ENCODE measurements around the gene COL18A1. TPM values are rescaled to one million over a fixed set of nuclear protein-coding genes. Genes with fewer than 3 reads are reported as not detected.

Gene COL18A1
- total RNA-seq, 1 donor from 2014 or later, result 59.0 TPM

- Histone ChIP-seq H3K27ac (ENCODE audit: low read depth, low read length) (no peak overlapping the region), H3K4me3 (ENCODE audit: low read length in 3 of 3) (no peak overlapping the region), H3K9ac (ENCODE audit: low read depth in 1 of 3, low read length in 3 of 3) (no peak overlapping the region), H3K36me3 (ENCODE audit: control insufficient read depth in 3 of 3, insufficient read depth in 3 of 3, low read length in 3 of 3) (peaks cover 6 to 11% (median 11%) of the 10 kb centered on the region in 3 donors), H3K27me3 (ENCODE audit: control insufficient read depth in 3 of 3, insufficient read depth in 3 of 3, low read length in 3 of 3) (peaks cover 0 to 13% (median 2%) of the 10 kb centered on the region in 3 donors), H3K9me3 (ENCODE audit: control insufficient read depth in 3 of 3, low read length in 3 of 3) (no peaks in the 10 kb centered on the region), H3K4me1 (ENCODE audit: control insufficient read depth in 3 of 3, insufficient read depth in 3 of 3, low read length in 3 of 3) (peaks cover 0 to 7% (median 4%) of the 10 kb centered on the region in 3 donors)
Measured at GRCh38 chr21:45478115-45478801, 73.3 kb downstream of the COL18A1 start.

- Histone ChIP-seq H3K27ac (ENCODE audit: low read depth, low read length) (no peak overlapping the region), H3K4me3 (ENCODE audit: low read length in 3 of 3) (no peak overlapping the region)
Measured at GRCh38 chr21:45478816-45479669, 74.1 kb downstream of the COL18A1 start.

GRCh38 chr21:45479691-45480675, 75.0 kb downstream of the COL18A1 start:
- H3K36me3 ChIP-seq (ENCODE audit: control insufficient read depth in 3 of 3, insufficient read depth in 3 of 3, low read length in 3 of 3), result peaks cover 13 to 15% (median 14%) of the 10 kb centered on the region in 3 donors
- peaks cover 0 to 7% (median 4%) of the 10 kb centered on the region in 3 donors for H3K4me1 ChIP-seq (ENCODE audit: control insufficient read depth in 3 of 3, insufficient read depth in 3 of 3, low read length in 3 of 3)
- H3K9ac ChIP-seq (ENCODE audit: low read depth in 1 of 3, low read length in 3 of 3), result no peak overlapping the region
- H3K9me3 ChIP-seq (ENCODE audit: control insufficient read depth in 3 of 3, low read length in 3 of 3), result no peaks in the 10 kb centered on the region
- H3K27ac ChIP-seq (ENCODE audit: low read depth, low read length), result no peak overlapping the region
- no peak overlapping the region for H3K4me3 ChIP-seq (ENCODE audit: low read length in 3 of 3)
- peaks cover 0 to 6% (median 2%) of the 10 kb centered on the region in 3 donors for H3K27me3 ChIP-seq (ENCODE audit: control insufficient read depth in 3 of 3, insufficient read depth in 3 of 3, low read length in 3 of 3)

More at GRCh38 chr21:45478816-45479669, 74.1 kb downstream of the COL18A1 start:
- Histone ChIP-seq H3K9me3 (ENCODE audit: control insufficient read depth in 3 of 3, low read length in 3 of 3) (no peaks in the 10 kb centered on the region), H3K4me1 (ENCODE audit: control insufficient read depth in 3 of 3, insufficient read depth in 3 of 3, low read length in 3 of 3) (peaks cover 0 to 7% (median 4%) of the 10 kb centered on the region in 3 donors), H3K27me3 (ENCODE audit: control insufficient read depth in 3 of 3, insufficient read depth in 3 of 3, low read length in 3 of 3) (peaks cover 0 to 7% (median 2%) of the 10 kb centered on the region in 3 donors), H3K36me3 (ENCODE audit: control insufficient read depth in 3 of 3, insufficient read depth in 3 of 3, low read length in 3 of 3) (peaks cover 8 to 13% (median 11%) of the 10 kb centered on the region in 3 donors), H3K9ac (ENCODE audit: low read depth in 1 of 3, low read length in 3 of 3) (no peak overlapping the region)

GRCh38 chr21:45480701-45481500, 75.9 kb downstream of the COL18A1 start:
- peaks cover 0 to 6% (median 2%) of the 10 kb centered on the region in 3 donors for H3K27me3 ChIP-seq (ENCODE audit: control insufficient read depth in 3 of 3, insufficient read depth in 3 of 3, low read length in 3 of 3)
- no peak overlapping the region for H3K9ac ChIP-seq (ENCODE audit: low read depth in 1 of 3, low read length in 3 of 3)
- H3K9me3 ChIP-seq (ENCODE audit: control insufficient read depth in 3 of 3, low read length in 3 of 3), result no peaks in the 10 kb centered on the region
- peaks cover 13 to 17% (median 15%) of the 10 kb centered on the region in 3 donors for H3K36me3 ChIP-seq (ENCODE audit: control insufficient read depth in 3 of 3, insufficient read depth in 3 of 3, low read length in 3 of 3)
- H3K27ac ChIP-seq (ENCODE audit: low read depth, low read length), result no peak overlapping the region
- peaks cover 0 to 7% (median 4%) of the 10 kb centered on the region in 3 donors for H3K4me1 ChIP-seq (ENCODE audit: control insufficient read depth in 3 of 3, insufficient read depth in 3 of 3, low read length in 3 of 3)
- no peak overlapping the region for H3K4me3 ChIP-seq (ENCODE audit: low read length in 3 of 3)

GRCh38 chr21:45481566-45481965, 76.6 kb downstream of the COL18A1 start:
- peaks cover 0 to 2% (median 2%) of the 10 kb centered on the region in 3 donors for H3K27me3 ChIP-seq (ENCODE audit: control insufficient read depth in 3 of 3, insufficient read depth in 3 of 3, low read length in 3 of 3)
- H3K36me3 ChIP-seq (ENCODE audit: control insufficient read depth in 3 of 3, insufficient read depth in 3 of 3, low read length in 3 of 3), result peaks cover 12 to 17% (median 13%) of the 10 kb centered on the region in 3 donors
- peaks cover 0 to 7% (median 4%) of the 10 kb centered on the region in 3 donors for H3K4me1 ChIP-seq (ENCODE audit: control insufficient read depth in 3 of 3, insufficient read depth in 3 of 3, low read length in 3 of 3)
- no peak overlapping the region for H3K27ac ChIP-seq (ENCODE audit: low read depth, low read length)
- H3K4me3 ChIP-seq (ENCODE audit: low read length in 3 of 3), result no peak overlapping the region
- H3K9ac ChIP-seq (ENCODE audit: low read depth in 1 of 3, low read length in 3 of 3), result no peak overlapping the region
- H3K9me3 ChIP-seq (ENCODE audit: control insufficient read depth in 3 of 3, low read length in 3 of 3), result no peaks in the 10 kb centered on the region

GRCh38 chr21:45481977-45482898, 77.3 kb downstream of the COL18A1 start:
- Histone ChIP-seq H3K4me3 (ENCODE audit: low read length in 3 of 3) (no peak overlapping the region), H3K9me3 (ENCODE audit: control insufficient read depth in 3 of 3, low read length in 3 of 3) (no peaks in the 10 kb centered on the region), H3K36me3 (ENCODE audit: control insufficient read depth in 3 of 3, insufficient read depth in 3 of 3, low read length in 3 of 3) (peaks cover 11 to 17% (median 13%) of the 10 kb centered on the region in 3 donors), H3K27ac (ENCODE audit: low read depth, low read length) (no peak overlapping the region), H3K4me1 (ENCODE audit: control insufficient read depth in 3 of 3, insufficient read depth in 3 of 3, low read length in 3 of 3) (peaks cover 0 to 7% (median 4%) of the 10 kb centered on the region in 3 donors), H3K9ac (ENCODE audit: low read depth in 1 of 3, low read length in 3 of 3) (no peak overlapping the region), H3K27me3 (ENCODE audit: control insufficient read depth in 3 of 3, insufficient read depth in 3 of 3, low read length in 3 of 3) (peaks cover 0 to 2% (median 0%) of the 10 kb centered on the region in 3 donors)

- no peak overlapping the region for H3K27ac ChIP-seq (ENCODE audit: low read depth, low read length)
- H3K4me3 ChIP-seq (ENCODE audit: low read length in 3 of 3), result no peak overlapping the region
- H3K27me3 ChIP-seq (ENCODE audit: control insufficient read depth in 3 of 3, insufficient read depth in 3 of 3, low read length in 3 of 3), result peaks cover 0 to 2% (median 2%) of the 10 kb centered on the region in 3 donors
- H3K9ac ChIP-seq (ENCODE audit: low read depth in 1 of 3, low read length in 3 of 3), result no peak overlapping the region
- H3K4me1 ChIP-seq (ENCODE audit: control insufficient read depth in 3 of 3, insufficient read depth in 3 of 3, low read length in 3 of 3), result peaks cover 0 to under 1% (median 0%) of the 10 kb centered on the region in 3 donors
- H3K9me3 ChIP-seq (ENCODE audit: control insufficient read depth in 3 of 3, low read length in 3 of 3), result no peaks in the 10 kb centered on the region
- H3K36me3 ChIP-seq (ENCODE audit: control insufficient read depth in 3 of 3, insufficient read depth in 3 of 3, low read length in 3 of 3), result peaks cover 11 to 17% (median 13%) of the 10 kb centered on the region in 3 donors
Measured at GRCh38 chr21:45482899-45483821, 78.2 kb downstream of the COL18A1 start.
